SK-N-SH (cell line): ENCODE results near the gene NUTM2F. TPM values are rescaled to one million over a fixed set of nuclear protein-coding genes. Genes with fewer than 3 reads are reported as not detected.

ENCODE experiments used
- CTCF ChIA-PET: fragments of 300-600, 350-600 bp; formaldehyde crosslinking; extraction: SDS; loops from one replicate; lab custom pipeline; 2021; lab: Yijun Ruan, JAX
- POLR2A ChIA-PET: fragments of 350-600 bp; sonication (Branson Sonifier 250); formaldehyde crosslinking; extraction: SDS; loops from one replicate; lab custom pipeline; 2020; ENCODE audit warnings: antibody characterized with exemption, inconsistent platforms; lab: Yijun Ruan, JAX
- DNase-seq: peaks from one replicate; pipeline ENCODE4 v3.0.0; 2012
- H2AFZ ChIP-seq: fragments of 200-600 bp; sonication (generic); 2 replicates; pipeline ENCODE4 v1.8.1; 2016; ENCODE audit warnings: antibody characterized with exemption, mild to moderate bottlenecking, low read depth
- H3F3A ChIP-seq: fragments of 200-600 bp; sonication (generic); replicated peaks from 2 replicates; pipeline ENCODE3; 2016; ENCODE audit warnings: antibody characterized with exemption, mild to moderate bottlenecking; ENCODE audit not compliant: insufficient read depth
- H3K27ac ChIP-seq, 2 experiments: fragments of 200-500 bp in 1 of 2; fragments of 200-600 bp in 1 of 2; sonication (Bioruptor generic) in 1 of 2; sonication (generic), shearing (Covaris generic) in 1 of 2; 2 replicates each; pipeline versions ENCODE4 v1.5.1 to v1.6.1; 2014 to 2016; ENCODE audit warnings: low read depth in 2 of 2, inconsistent platforms in 1 of 2, low read length in 1 of 2, mild to moderate bottlenecking in 1 of 2, mixed read lengths in 1 of 2
- H3K27me3 ChIP-seq: fragments of 200-600 bp; sonication (generic), shearing (Covaris generic); 2 replicates; pipeline ENCODE4 v1.6.1; 2016; ENCODE audit warnings: mixed run types; ENCODE audit not compliant: insufficient read depth
- H3K36me3 ChIP-seq, 2 experiments: fragments of 200-500 bp in 1 of 2; fragments of 200-600 bp in 1 of 2; sonication (Bioruptor generic) in 1 of 2; sonication (generic) in 1 of 2; replicated peaks in 1 of 2; 2 replicates each; pipeline versions ENCODE3 to v1.5.1; 2014 to 2016; ENCODE audit warnings: low read length in 1 of 2, mild to moderate bottlenecking in 1 of 2; ENCODE audit not compliant: insufficient read depth in 2 of 2, control insufficient read depth in 1 of 2
- H3K4me1 ChIP-seq, 2 experiments: fragments of 200-500 bp in 1 of 2; fragments of 200-600 bp in 1 of 2; sonication (Bioruptor generic) in 1 of 2; sonication (generic), shearing (Covaris generic) in 1 of 2; 2 replicates each; pipeline versions ENCODE4 v1.5.1 to v1.6.1; 2014 to 2016; ENCODE audit warnings: low read depth in 1 of 2, low read length in 1 of 2, mixed run types in 1 of 2; ENCODE audit not compliant: insufficient read depth in 2 of 2, control insufficient read depth in 1 of 2
- H3K4me2 ChIP-seq: fragments of 200-600 bp; sonication (generic), shearing (Covaris generic); 2 replicates; pipeline ENCODE4 v1.6.1; 2017; ENCODE audit warnings: mixed run types
- H3K4me3 ChIP-seq, 2 experiments: fragments of 200-500 bp in 1 of 2; fragments of 200-600 bp in 1 of 2; sonication (Bioruptor generic) in 1 of 2; sonication (generic), shearing (Covaris generic) in 1 of 2; 2 replicates each; pipeline versions ENCODE4 v1.5.1 to v1.8.1; 2014 to 2016; ENCODE audit warnings: low read depth in 2 of 2, inconsistent platforms in 1 of 2, low read length in 1 of 2, mild to moderate bottlenecking in 1 of 2, mixed read lengths in 1 of 2, moderate library complexity in 1 of 2
- H3K79me2 ChIP-seq: fragments of 200-600 bp; sonication (generic); 2 replicates; pipeline ENCODE4 v1.8.1; 2017; ENCODE audit warnings: mild to moderate bottlenecking; ENCODE audit not compliant: insufficient read depth
- H3K9ac ChIP-seq: fragments of 200-600 bp; sonication (generic); 2 replicates; pipeline ENCODE4 v1.6.1; 2017; ENCODE audit warnings: mixed run types
- H3K9me2 ChIP-seq: fragments of 200-600 bp; sonication (generic); 2 replicates; pipeline ENCODE4 v1.6.1; 2017; ENCODE audit warnings: mixed run types
- H3K9me3 ChIP-seq: fragments of 200-600 bp; sonication (generic); 2 replicates; pipeline ENCODE4 v1.6.1; 2017; ENCODE audit warnings: mixed run types, mild to moderate bottlenecking, moderate library complexity
- H4K20me1 ChIP-seq: fragments of 200-600 bp; sonication (generic); 2 replicates; pipeline ENCODE4 v1.6.1; 2017; ENCODE audit warnings: mild to moderate bottlenecking, mixed run types; ENCODE audit not compliant: insufficient read depth
- FOSL2 ChIP-seq: IDR thresholded peaks from 2 replicates; pipeline ENCODE4 v1.4.0; 2012; ENCODE audit warnings: low read depth, mild to moderate bottlenecking, moderate library complexity, borderline replicate concordance
- FOXJ3 ChIP-seq: sonication (generic); formaldehyde crosslinking; IDR thresholded peaks from 2 replicates; pipeline ENCODE4 v1.5.1; 2020; ENCODE audit warnings: mild to moderate bottlenecking, missing genetic modification reagents
- GATA2 ChIP-seq: sonication (generic); formaldehyde crosslinking; IDR thresholded peaks from 2 replicates; pipeline ENCODE4 v1.5.0; 2020; ENCODE audit warnings: mild to moderate bottlenecking, missing genetic modification reagents
- NRF1 ChIP-seq: IDR thresholded peaks from 2 replicates; pipeline ENCODE4 v1.6.1; 2012; ENCODE audit warnings: low read depth, mild to moderate bottlenecking, low read length
- POLR2AphosphoS5 ChIP-seq: IDR thresholded peaks from 2 replicates; pipeline ENCODE4 v1.6.1; 2012; ENCODE audit warnings: low read depth, low read length
- RAD21 ChIP-seq: IDR thresholded peaks from 2 replicates; pipeline ENCODE4 v1.6.1; 2012; ENCODE audit warnings: mild to moderate bottlenecking, low read length
- SIN3A ChIP-seq: IDR thresholded peaks from 2 replicates; pipeline ENCODE4 v1.6.1; 2012; ENCODE audit warnings: low read depth, mild to moderate bottlenecking, low read length, moderate library complexity, borderline replicate concordance
- TEAD4 ChIP-seq: IDR thresholded peaks from 2 replicates; pipeline ENCODE4 v1.4.0; 2012; ENCODE audit warnings: mild to moderate bottlenecking, borderline replicate concordance; ENCODE audit not compliant: insufficient read depth
- WGBS: methylation state at CpG from one replicate; pipeline ENCODE4 v1.1.6; 2017; ENCODE audit warnings: low lambda C conversion rate; 5-methylcytosine and 5-hydroxymethylcytosine counted together
- polyA plus RNA-seq, 3 experiments: library from polyadenylated mRNA; depleted of rRNA; stranded (reverse); fragments of >200 nt; gene quantifications; 2 replicates each; pipeline ENCODE4 v1.2.3, GENCODE V29; 2012
- TF ChIP-seq, protein P1 (sequence below): IDR thresholded peaks from 2 replicates; pipeline ENCODE4 v1.4.0; 2012; ENCODE audit warnings: low read depth
- TF ChIP-seq, protein P2 (sequence below): IDR thresholded peaks from 2 replicates; pipeline ENCODE4 v1.4.0; 2012; ENCODE audit warnings: low read depth, borderline replicate concordance
- TF ChIP-seq, protein P3 (sequence below): IDR thresholded peaks from 2 replicates; pipeline ENCODE4; 2012
- TF ChIP-seq, protein P4 (sequence below): fragments of 150-350 bp; IDR thresholded peaks from 2 replicates; pipeline ENCODE4 v1.6.1; 2017; ENCODE audit warnings: antibody characterized with exemption, low read length, low read depth, borderline replicate concordance
- TF ChIP-seq, protein P5 (sequence below): IDR thresholded peaks from 2 replicates; pipeline ENCODE4 v1.6.1; 2012; ENCODE audit warnings: mild to moderate bottlenecking, low read depth, low read length, moderate library complexity

The NUTM2F gene
- polyA plus RNA-seq, 1 of the 3 experiments (the other 2 are of a cell fraction): not detected

DNA sequence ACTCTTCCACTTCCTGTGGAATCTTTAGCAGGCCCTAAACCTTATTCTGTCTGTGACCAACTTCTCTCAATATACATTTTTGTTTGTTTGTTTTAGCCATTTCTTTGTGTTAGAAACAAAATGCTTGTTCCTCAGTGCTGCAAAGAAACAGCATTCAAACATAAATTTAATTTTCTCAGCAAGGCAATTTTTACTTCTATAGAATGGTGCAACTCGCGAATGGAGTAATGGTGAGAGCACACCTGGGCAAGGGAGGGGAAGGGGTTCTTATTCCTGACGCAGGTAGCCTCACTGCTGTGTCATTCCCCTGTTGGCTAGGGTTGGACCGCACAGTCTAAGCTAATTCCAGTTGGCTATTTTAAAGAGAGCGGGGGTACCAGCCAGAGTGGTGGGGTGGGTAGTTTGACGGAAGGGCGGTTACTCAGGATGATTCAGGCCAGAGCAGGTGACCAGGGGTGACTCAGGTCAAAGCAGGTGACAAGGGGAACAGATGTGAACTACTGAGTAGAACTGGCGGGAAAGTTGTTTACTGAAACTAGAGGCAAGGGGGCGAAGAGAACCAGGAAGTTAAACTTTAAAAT is 47.9 kb downstream of the NUTM2F start:
- H3K4me1 ChIP-seq: no peaks in the 10 kb centered on the region; a peak in 1 of 4 replicates

DNA sequence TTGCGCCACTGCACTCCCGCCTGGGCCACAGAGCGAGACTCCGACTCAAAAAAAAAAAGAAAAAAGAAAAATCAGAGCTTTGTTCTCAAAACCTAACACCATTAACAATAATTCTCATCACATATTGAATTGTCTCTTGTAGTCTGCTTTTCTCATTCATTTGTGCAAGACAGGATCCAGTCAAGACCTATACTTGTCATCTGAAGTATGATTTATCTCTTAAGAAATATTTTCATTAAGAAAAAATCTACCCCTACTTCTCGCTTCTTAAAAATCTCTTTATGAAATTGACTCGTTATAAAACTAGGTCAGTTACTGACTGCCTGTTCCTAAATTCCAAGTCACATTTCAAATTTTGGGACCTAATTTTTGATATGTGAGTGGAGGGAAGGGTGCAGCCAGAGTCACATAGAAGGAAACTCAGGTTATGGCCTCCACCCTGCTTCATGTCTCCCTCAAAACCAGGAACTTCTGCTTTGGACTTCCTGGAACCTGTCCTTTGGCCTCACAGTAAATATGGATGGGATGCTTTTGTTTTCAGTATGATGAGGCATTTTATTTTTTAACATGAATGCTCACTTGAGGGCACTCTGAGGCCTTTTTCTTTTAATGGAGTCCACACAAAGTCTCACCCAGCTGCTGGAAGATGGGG is 50.4 kb downstream of the NUTM2F start:
- no peak overlapping the region for H3K4me2 ChIP-seq
- no peak overlapping the region for H2AFZ ChIP-seq
- 94% methylated on average over 6 of the region's 6 CpGs for WGBS

More for the DNA sequence above, 47.9 kb downstream of the NUTM2F start:
- H3K9me2 ChIP-seq: no peaks in the 10 kb centered on the region
- ChIA-PET POLR2A (no interaction called here), CTCF (interaction anchor here (1.0 kb wide), 1 partner anchor 12 kb away, joined by 3 read pairs; no protein-coding TSS in a partner anchor)
- no peak overlapping the region for H3K9ac ChIP-seq
- H3K9me3 ChIP-seq: no peaks in the 10 kb centered on the region
- no peak overlapping the region for H3K27ac ChIP-seq
- H2AFZ ChIP-seq: no peak overlapping the region
- H3K4me3 ChIP-seq: no peak overlapping the region
- no peaks in the 10 kb centered on the region for H4K20me1 ChIP-seq
- no peak for DNase-seq
- peaks cover 7% of the 10 kb centered on the region; the same call in 1 of the 2 replicates for H3K79me2 ChIP-seq
- TF ChIP-seq GATA2 (CRISPR knock-in tag) (no peak), TEAD4 (no peak), RAD21 (no peak)
- TF ChIP-seq, protein P1, sequence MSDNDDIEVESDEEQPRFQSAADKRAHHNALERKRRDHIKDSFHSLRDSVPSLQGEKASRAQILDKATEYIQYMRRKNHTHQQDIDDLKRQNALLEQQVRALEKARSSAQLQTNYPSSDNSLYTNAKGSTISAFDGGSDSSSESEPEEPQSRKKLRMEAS: no peak
- TF ChIP-seq, protein P2, sequence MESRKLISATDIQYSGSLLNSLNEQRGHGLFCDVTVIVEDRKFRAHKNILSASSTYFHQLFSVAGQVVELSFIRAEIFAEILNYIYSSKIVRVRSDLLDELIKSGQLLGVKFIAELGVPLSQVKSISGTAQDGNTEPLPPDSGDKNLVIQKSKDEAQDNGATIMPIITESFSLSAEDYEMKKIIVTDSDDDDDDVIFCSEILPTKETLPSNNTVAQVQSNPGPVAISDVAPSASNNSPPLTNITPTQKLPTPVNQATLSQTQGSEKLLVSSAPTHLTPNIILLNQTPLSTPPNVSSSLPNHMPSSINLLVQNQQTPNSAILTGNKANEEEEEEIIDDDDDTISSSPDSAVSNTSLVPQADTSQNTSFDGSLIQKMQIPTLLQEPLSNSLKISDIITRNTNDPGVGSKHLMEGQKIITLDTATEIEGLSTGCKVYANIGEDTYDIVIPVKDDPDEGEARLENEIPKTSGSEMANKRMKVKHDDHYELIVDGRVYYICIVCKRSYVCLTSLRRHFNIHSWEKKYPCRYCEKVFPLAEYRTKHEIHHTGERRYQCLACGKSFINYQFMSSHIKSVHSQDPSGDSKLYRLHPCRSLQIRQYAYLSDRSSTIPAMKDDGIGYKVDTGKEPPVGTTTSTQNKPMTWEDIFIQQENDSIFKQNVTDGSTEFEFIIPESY: no peak
- TF ChIP-seq, protein P3, sequence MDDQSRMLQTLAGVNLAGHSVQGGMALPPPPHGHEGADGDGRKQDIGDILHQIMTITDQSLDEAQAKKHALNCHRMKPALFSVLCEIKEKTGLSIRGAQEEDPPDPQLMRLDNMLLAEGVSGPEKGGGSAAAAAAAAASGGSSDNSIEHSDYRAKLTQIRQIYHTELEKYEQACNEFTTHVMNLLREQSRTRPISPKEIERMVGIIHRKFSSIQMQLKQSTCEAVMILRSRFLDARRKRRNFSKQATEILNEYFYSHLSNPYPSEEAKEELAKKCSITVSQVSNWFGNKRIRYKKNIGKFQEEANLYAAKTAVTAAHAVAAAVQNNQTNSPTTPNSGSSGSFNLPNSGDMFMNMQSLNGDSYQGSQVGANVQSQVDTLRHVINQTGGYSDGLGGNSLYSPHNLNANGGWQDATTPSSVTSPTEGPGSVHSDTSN: no peak
- H3F3A ChIP-seq: no peaks in the 10 kb centered on the region
- no peaks in the 10 kb centered on the region for H3K27me3 ChIP-seq
- no peak overlapping the region for H3K4me2 ChIP-seq
- peaks cover 12 to 30% of the 10 kb centered on the region in 2 experiments for H3K36me3 ChIP-seq
- 95% methylated on average over 9 of the region's 9 CpGs for WGBS

More for the DNA sequence above, 50.4 kb downstream of the NUTM2F start:
- no peaks in the 10 kb centered on the region for H3F3A ChIP-seq
- H3K9me2 ChIP-seq: no peaks in the 10 kb centered on the region
- H3K27me3 ChIP-seq: no peaks in the 10 kb centered on the region
- H3K9me3 ChIP-seq: no peaks in the 10 kb centered on the region
- H4K20me1 ChIP-seq: no peaks in the 10 kb centered on the region
- no peak overlapping the region for H3K9ac ChIP-seq
- H3K36me3 ChIP-seq: peaks cover 12 to 25% of the 10 kb centered on the region in 2 experiments
- H3K79me2 ChIP-seq: peaks cover 11% of the 10 kb centered on the region
- CTCF ChIA-PET: no interaction called here
- H3K27ac ChIP-seq: no peak overlapping the region
- TF ChIP-seq GATA2 (CRISPR knock-in tag) (no peak), NRF1 (no peak), SIN3A (no peak), FOSL2 (no peak), FOXJ3 (CRISPR knock-in tag) (no peak), POLR2AphosphoS5 (no peak)
- TF ChIP-seq, protein P3: no peak
- TF ChIP-seq, protein P4, sequence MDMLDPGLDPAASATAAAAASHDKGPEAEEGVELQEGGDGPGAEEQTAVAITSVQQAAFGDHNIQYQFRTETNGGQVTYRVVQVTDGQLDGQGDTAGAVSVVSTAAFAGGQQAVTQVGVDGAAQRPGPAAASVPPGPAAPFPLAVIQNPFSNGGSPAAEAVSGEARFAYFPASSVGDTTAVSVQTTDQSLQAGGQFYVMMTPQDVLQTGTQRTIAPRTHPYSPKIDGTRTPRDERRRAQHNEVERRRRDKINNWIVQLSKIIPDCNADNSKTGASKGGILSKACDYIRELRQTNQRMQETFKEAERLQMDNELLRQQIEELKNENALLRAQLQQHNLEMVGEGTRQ: no peak
- TF ChIP-seq, protein P5, sequence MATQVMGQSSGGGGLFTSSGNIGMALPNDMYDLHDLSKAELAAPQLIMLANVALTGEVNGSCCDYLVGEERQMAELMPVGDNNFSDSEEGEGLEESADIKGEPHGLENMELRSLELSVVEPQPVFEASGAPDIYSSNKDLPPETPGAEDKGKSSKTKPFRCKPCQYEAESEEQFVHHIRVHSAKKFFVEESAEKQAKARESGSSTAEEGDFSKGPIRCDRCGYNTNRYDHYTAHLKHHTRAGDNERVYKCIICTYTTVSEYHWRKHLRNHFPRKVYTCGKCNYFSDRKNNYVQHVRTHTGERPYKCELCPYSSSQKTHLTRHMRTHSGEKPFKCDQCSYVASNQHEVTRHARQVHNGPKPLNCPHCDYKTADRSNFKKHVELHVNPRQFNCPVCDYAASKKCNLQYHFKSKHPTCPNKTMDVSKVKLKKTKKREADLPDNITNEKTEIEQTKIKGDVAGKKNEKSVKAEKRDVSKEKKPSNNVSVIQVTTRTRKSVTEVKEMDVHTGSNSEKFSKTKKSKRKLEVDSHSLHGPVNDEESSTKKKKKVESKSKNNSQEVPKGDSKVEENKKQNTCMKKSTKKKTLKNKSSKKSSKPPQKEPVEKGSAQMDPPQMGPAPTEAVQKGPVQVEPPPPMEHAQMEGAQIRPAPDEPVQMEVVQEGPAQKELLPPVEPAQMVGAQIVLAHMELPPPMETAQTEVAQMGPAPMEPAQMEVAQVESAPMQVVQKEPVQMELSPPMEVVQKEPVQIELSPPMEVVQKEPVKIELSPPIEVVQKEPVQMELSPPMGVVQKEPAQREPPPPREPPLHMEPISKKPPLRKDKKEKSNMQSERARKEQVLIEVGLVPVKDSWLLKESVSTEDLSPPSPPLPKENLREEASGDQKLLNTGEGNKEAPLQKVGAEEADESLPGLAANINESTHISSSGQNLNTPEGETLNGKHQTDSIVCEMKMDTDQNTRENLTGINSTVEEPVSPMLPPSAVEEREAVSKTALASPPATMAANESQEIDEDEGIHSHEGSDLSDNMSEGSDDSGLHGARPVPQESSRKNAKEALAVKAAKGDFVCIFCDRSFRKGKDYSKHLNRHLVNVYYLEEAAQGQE: no peak
- TF ChIP-seq, all 33 proteins: peak for 0
- Histone ChIP-seq H3K4me1 (no peaks in the 10 kb centered on the region; a peak in 1 of 4 replicates), H3K4me3 (no peak overlapping the region)
- POLR2A ChIA-PET: no interaction called here
- DNase-seq: no peak
